ENCODE results near the gene LRRC59.

- TF ChIP-seq BHLHE40 (IDR thresholded peaks at IDR 0.05; ENCODE audit: low read depth, low read length) (no peak; the same call in 1 of the 2 replicates), MXI1 (IDR thresholded peaks at IDR 0.05; ENCODE audit: borderline replicate concordance, low read depth, low read length) (no peak), CEBPB (IDR thresholded peaks at IDR 0.05; ENCODE audit: low read depth, low read length) (no peak), CTCF (conservative IDR thresholded peaks at IDR 0.05; ENCODE audit: low read depth, low read length) (no peak), MAFK (IDR thresholded peaks at IDR 0.05; ENCODE audit: low read depth, low read length) (no peak), RAD21 (IDR thresholded peaks at IDR 0.05; ENCODE audit: low read length) (no peak), SMC3 (IDR thresholded peaks at IDR 0.05; ENCODE audit: low read depth, low read length) (no peak; the same call in 1 of the 2 replicates), FOS (IDR thresholded peaks at IDR 0.05; ENCODE audit: low read depth, low read length) (no peak), RCOR1 (IDR thresholded peaks at IDR 0.05; ENCODE audit: insufficient replicate concordance, low read length) (no peak), POLR2A (IDR thresholded peaks at IDR 0.05; ENCODE audit: low read depth, low read length) (peak; percentile 9; the same call in 1 of the 2 replicates), USF2 (IDR thresholded peaks at IDR 0.05; ENCODE audit: low read depth, low read length) (no peak), ELK1 (IDR thresholded peaks at IDR 0.05; ENCODE audit: borderline replicate concordance, low read depth, low read length) (no peak), RFX5 (IDR thresholded peaks at IDR 0.05; ENCODE audit: low read depth, low read length) (no peak)
Observed at GRCh38 chr17:50346313-50347116, 50.8 kb downstream of the LRRC59 start.
